KMS-11 (cell line): Measurements from ENCODE around the gene PROB1.

Source experiments
- H2AFZ ChIP-seq: fragments of 200-600 bp; sonication (generic); 2 replicates; pipeline ENCODE4 v1.6.1; 2016; ENCODE audit warnings: antibody characterized with exemption, mixed run types, low read depth
- H3K27ac ChIP-seq: fragments of 200-600 bp; sonication (generic); 2 replicates; pipeline ENCODE4 v1.6.1; 2016; ENCODE audit warnings: mild to moderate bottlenecking, mixed run types
- H3K27me3 ChIP-seq: fragments of 200-600 bp; sonication (generic); 2 replicates; pipeline ENCODE4 v1.6.1; 2017; ENCODE audit warnings: mild to moderate bottlenecking, low read depth, mixed run types, moderate library complexity; ENCODE audit not compliant: insufficient read depth
- H3K36me3 ChIP-seq: fragments of 200-600 bp; sonication (generic); 2 replicates; pipeline ENCODE4 v1.6.1; 2017; ENCODE audit warnings: mild to moderate bottlenecking, mixed run types; ENCODE audit not compliant: insufficient read depth
- H3K4me1 ChIP-seq: fragments of 200-600 bp; sonication (generic); 2 replicates; pipeline ENCODE4 v1.6.1; 2016; ENCODE audit warnings: mild to moderate bottlenecking, low read depth, mixed run types; ENCODE audit not compliant: poor library complexity, severe bottlenecking
- H3K4me2 ChIP-seq: fragments of 200-600 bp; sonication (generic); 2 replicates; pipeline ENCODE4 v1.7.0; 2016; ENCODE audit warnings: mild to moderate bottlenecking, mixed run types
- H3K4me3 ChIP-seq: fragments of 200-600 bp; sonication (generic); IDR thresholded peaks from 2 replicates; pipeline ENCODE4 v1.6.1; 2017; ENCODE audit warnings: low read depth, low read length, mixed read lengths; ENCODE audit not compliant: insufficient read depth
- H3K79me2 ChIP-seq: fragments of 200-600 bp; sonication (generic); 2 replicates; pipeline ENCODE4 v1.6.1; 2016; ENCODE audit warnings: low read depth, mixed run types; ENCODE audit not compliant: insufficient read depth
- H3K9ac ChIP-seq: fragments of 200-600 bp; sonication (generic); 2 replicates; pipeline ENCODE4 v1.6.1; 2016; ENCODE audit warnings: mild to moderate bottlenecking, mixed run types
- H4K20me1 ChIP-seq: fragments of 200-600 bp; sonication (generic); 2 replicates; pipeline ENCODE4 v1.6.1; 2016; ENCODE audit warnings: mild to moderate bottlenecking, mixed run types; ENCODE audit not compliant: insufficient read depth
- CTCF ChIP-seq: fragments of 200-600 bp; sonication (generic); conservative IDR thresholded peaks from 2 replicates; pipeline ENCODE4 v1.6.1; 2017; ENCODE audit warnings: low read depth, mild to moderate bottlenecking, antibody characterized with exemption, low read length, moderate library complexity, mixed read lengths

PROB1 gene

GRCh38 chr5:139383275-139383992, 11.5 kb downstream of the PROB1 start, which contains the start of gene SLC23A1:
Gene SLC23A1 (minus strand): TSS chr5:139383297. CDS start chr5:139383253, 44 bp downstream.
- Histone ChIP-seq H3K4me1 (peaks cover 52% of the 10 kb centered on the region), H3K27me3 (no peaks in the 10 kb centered on the region), H3K27ac (no peak within 1 kb of the TSS; the same call in 1 of the 2 replicates), H2AFZ (no peak within 1 kb of the TSS), H3K79me2 (peaks cover 18% of the 10 kb centered on the region), H3K4me3 (no peak within 1 kb of the TSS), H3K4me2 (no peak within 1 kb of the TSS), H3K36me3 (no peaks in the 10 kb centered on the region), H4K20me1 (no peaks in the 10 kb centered on the region), H3K9ac (no peak within 1 kb of the TSS)
- TF ChIP-seq CTCF: no peak

- Histone ChIP-seq H3K4me2 (no peak overlapping the region), H3K4me3 (no peak overlapping the region), H3K9ac (no peak overlapping the region), H4K20me1 (no peaks in the 10 kb centered on the region), H3K4me1 (peaks cover 47% of the 10 kb centered on the region), H3K36me3 (no peaks in the 10 kb centered on the region), H3K79me2 (peaks cover 12% of the 10 kb centered on the region), H2AFZ (no peak overlapping the region), H3K27ac (no peak overlapping the region), H3K27me3 (no peaks in the 10 kb centered on the region)
- TF ChIP-seq CTCF: no peak
These were observed 12.1 kb downstream of the PROB1 start for GRCh38 chr5:139382807-139383206.

GRCh38 chr5:139381837-139382761, 12.8 kb downstream of the PROB1 start:
- H3K27me3 ChIP-seq: no peaks in the 10 kb centered on the region
- H4K20me1 ChIP-seq: no peaks in the 10 kb centered on the region
- H3K9ac ChIP-seq: no peak overlapping the region
- no peak for TF ChIP-seq CTCF
- no peak overlapping the region for H3K4me2 ChIP-seq
- 0 out of 2 replicates have a peak, but pooled peaks cover 5% of the 10 kb centered on the region for H3K79me2 ChIP-seq
- no peak overlapping the region for H3K4me3 ChIP-seq
- H3K4me1 ChIP-seq: peaks cover 40% of the 10 kb centered on the region
- no peaks in the 10 kb centered on the region for H3K36me3 ChIP-seq
- no peak overlapping the region for H2AFZ ChIP-seq
- H3K27ac ChIP-seq: no peak overlapping the region

- H4K20me1 ChIP-seq: no peaks in the 10 kb centered on the region
- no peak overlapping the region for H3K4me2 ChIP-seq
- H3K27ac ChIP-seq: no peak overlapping the region
- no peaks in the 10 kb centered on the region for H3K27me3 ChIP-seq
- H3K9ac ChIP-seq: no peak overlapping the region
- H3K36me3 ChIP-seq: no peaks in the 10 kb centered on the region
- H3K4me3 ChIP-seq: no peak overlapping the region
- H3K79me2 ChIP-seq: no peaks in the 10 kb centered on the region
- H2AFZ ChIP-seq: no peak overlapping the region
- H3K4me1 ChIP-seq: peaks cover 17% of the 10 kb centered on the region
- no peak for TF ChIP-seq CTCF
These were observed 15.1 kb downstream of the PROB1 start for GRCh38 chr5:139379626-139380449.
